C1 segment of cervical spinal cord (tissue), 14 donors: ENCODE results near the gene PHF5A.
"Not testable (repeated sequence)": the region's sequence is repeated elsewhere in the genome, so short reads cannot be mapped to it uniquely, and the experiment has no call there.

Experiments used
- DNase-seq, 14 donors: peaks; one replicate each; lab custom pipeline; 2025; lab: John Stamatoyannopoulos, UW

PHF5A gene

DNA sequence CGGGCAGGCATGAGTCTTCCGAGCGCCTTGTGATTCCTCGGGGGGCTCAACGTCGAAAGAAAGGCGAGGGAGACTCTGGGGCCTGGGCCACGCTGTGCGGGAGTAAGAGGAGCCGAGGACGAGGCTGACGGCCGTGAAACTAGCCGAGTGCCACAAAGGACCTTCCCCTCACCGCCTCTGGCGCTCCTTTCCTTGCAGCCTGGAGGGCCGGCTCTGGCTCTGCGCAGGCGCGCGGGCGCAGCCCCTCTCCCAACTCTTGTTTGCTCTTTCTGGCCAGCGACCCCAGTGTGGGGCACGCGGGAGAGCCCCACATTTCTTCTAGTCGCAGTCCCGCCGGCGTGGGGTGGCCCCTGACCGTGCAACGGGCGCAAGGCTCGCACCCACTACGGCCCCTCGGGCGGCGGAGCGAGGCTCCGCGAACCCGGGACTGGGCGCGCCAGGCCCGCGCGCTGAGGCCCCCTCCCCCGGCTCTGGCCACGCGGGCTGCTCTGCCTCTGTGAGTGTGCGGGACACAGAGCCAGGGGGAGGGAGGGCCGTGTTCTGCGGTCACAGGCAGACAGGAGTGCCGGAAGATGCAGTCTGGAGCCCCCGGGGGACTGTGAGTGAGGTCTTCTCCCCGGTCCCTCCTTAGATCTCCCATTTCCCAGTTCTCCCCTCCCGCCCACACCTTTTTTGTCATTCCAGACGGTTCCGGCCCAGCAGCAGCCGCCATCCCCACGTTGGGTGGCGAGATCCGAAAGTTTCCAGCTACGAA is 20.9 kb downstream of the PHF5A start:
- peak in 12 of 14 donors; percentile 61 to 89 (median 76) for DNase-seq

DNA sequence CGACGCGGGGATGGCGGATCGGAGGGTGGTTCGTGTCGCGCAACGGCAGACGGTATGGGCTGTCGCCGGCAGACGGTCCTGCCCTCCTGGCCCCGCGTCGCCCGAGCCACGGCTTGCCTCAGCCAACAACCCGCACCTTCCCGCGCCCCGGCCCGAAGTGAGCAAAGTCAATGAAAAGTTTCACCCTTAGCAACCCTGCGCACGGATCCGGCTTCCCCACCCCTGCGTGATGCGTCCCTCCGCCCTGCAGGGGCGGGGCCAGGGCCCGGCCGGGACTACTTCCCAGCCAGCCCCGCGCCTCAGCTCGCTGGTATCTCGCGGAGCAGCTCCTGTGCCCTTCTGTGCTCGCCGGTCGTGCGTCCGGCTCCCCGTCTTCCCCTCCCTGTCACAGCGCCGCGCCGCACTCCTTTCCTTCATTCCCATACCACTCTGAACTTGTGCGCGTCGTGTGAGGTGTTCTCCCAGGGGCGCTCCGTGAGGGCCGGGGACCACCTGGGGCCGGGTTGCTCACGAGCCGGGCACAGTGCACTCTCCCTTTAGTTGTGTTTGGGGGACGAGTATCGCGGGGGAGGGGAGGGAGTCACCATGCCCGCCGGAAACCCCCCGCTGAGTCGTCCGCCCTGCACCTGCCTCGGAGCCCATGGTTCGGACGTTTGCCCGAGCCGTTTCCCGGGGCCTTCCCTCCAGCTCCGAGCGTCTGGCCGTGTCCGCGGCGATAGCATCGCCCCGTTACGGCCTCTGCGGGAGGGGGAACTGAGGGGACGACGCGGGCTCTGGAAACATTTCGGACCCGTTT is 21.7 kb downstream of the PHF5A start, which contains the start of gene TOB2:
TSS of gene TOB2 (minus strand) at position 163 of the 796 bp plus-strand sequence. CDS start 9,456 bp downstream, outside the sequence.
- DNase-seq: peak; percentile 78 to 97 (median 94)

DNA sequence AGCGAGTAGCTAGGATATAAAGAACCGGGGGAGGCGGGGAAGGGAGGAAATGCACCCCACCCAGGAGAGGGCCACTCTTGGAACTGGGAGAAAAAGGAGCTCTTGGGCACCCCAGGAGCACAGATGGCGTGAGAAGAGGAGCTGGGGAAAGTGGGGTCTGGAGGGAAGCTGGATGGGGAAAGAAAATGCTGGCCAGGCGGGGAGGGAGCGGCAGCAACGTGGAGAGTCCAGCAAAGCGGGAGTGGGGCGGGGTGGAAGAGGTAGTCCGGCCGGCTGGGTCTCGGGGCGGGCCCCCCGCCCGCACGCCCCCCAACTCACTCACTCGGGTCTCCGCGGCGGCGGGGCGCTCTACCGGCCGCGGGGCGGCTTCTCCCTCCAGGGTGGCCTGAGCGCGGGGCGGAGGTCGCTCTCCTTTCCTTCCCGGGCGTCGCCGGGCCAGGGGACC is 22.4 kb downstream of the PHF5A start:
- peak in 2 of 14 donors; percentile 42 to 66 for DNase-seq

DNA sequence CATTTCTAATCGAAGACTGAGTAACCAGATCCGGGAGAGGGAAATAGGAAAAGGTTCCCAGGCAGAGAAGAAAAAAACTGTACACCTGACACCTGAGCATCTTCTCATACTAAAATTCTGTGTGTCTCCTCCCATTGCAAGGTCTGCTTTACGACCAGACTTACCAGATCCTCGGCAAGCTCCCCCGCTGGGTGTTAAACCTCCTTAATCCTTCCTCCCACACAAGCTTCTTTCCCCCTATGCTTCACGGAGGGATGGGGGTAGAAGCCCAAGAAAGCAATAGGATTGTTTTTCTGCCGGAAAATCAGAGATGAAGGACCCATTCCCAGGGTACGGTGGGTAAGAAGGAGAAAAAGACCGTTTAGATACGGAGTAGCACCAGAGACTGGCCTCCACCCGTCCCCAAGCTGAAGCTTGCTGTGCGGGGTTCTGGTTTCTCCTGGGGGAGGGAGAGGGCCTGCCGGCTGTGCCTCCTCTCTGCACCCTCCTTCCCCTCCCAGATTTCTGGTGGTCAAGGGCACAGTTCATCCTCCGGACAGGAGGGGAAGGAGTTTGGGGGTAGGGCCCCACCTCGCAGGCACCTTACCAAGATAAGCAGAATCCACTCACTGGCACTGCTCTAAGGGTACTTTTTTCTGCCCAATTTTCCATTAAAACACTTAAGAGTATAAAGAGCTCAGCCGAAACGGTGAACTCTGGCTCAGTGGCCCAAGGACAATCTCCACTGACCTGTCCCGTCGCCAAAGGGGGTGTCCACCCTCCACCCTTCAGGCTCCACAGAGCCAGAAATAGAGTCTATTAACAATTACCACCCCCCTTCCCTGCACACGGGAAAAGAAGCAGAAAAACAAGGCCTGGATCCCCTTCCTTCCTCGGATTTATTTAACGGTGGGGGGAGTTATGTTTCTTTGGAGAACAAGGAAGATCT is 23.1 kb downstream of the PHF5A start:
- peak in 6 of 14 donors; percentile 31 to 68 (median 48) for DNase-seq

DNA sequence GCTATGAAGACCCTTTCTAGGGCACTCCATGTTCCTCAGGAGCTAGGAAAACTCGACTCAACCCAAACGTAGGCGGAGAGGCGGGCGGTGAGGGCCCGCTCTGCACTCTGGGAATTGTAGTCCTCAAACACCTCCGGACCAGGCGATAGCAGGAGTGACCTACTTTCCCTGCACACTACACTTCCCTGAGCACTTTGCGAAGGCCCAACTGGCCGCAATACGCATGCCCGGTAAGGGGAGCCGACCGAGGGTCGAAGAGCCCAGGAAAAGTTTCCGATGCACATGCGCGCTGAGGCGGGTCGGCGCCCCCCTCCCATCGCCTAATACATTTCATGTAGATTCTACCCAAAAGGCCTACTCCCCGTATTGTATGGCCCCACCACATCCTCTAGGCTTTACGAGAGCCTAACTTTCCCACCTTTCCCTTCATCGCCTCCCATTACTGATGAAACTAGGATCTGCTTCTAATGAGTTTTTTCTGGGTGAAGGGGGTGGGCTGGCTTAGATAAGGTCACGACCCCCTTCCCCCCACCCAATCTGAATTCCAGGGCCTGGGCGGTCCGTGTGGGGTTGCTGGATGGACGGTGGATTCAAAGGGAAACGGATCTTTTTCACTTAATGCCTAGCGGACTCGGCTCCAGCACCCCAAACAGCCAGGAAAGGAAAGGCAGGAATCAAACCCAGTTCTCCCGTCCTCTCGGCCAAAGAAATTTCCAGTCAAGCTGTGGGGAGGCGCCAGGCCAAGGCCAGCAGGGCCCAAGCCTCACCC is 23.9 kb downstream of the PHF5A start:
- peak in 13 of 14 donors; percentile 42 to 92 (median 83) for DNase-seq

DNA sequence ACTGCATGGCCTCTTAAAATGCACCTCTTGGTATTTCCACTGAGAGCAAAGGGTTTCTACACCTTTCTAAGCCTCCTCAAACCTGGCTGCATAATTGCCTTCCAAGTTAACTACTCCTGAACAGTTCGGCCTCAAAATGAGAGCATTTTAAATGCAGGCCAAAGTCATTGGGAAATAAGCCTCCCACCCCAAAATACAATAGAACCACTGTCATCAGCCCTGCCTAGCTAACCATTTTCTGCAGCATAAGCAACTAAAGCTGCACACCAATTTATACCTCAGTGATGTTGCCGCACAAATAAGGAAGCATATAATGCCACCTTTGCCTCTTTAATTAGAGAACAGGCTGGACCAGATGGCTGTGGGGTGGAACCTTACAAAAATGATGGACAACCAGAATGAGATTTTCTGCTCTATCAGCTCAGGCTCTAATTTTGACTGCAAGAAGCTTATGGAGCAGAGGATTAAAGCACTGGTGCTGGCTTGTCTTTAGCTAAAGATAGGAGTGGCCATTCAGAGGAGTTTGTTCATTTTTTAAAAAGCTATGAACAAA is 26.2 kb downstream of the PHF5A start:
- DNase-seq: peak in 2 of 14 donors; percentile 4 to 90

DNA sequence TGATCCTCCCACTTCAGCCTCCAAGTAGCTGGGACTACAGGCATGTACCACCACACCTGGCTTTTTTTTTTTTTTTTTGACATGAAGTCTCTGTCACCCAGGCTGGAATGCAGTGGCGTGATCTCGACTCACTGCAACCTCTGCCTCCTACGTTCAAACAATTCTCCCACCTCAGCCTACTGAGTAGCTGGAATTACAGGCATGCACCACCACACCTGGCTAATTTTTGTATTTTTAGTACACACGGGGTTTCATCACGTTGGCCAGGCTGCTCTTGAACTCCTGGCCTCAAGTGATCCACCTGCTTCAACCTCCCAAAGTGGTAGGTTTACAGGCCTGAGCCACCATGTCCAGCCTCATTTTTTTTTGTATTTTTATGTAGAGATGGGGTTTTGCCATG is 28.0 kb downstream of the PHF5A start:
- DNase-seq: not testable (repeated sequence)

DNA sequence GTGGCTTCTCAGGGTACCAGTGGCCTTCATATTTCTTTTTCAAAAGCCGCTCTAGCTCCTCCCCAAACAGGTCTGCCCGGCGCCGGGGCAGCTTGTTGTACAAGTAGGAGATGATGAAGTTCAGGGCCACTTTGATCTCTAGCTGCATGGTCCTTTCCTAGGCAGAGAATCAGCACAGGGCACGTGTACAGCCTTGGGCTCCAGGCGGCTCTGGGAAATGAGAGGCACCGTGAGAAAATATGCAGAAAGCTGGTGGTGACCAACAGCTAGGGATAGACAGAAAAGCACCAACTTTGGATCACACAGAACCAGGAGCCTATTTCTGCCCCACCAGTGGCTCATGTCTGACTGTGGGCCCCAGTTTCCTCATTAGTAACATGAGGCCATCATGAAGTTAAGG is 31.3 kb downstream of the PHF5A start:
- DNase-seq: no peak

DNA sequence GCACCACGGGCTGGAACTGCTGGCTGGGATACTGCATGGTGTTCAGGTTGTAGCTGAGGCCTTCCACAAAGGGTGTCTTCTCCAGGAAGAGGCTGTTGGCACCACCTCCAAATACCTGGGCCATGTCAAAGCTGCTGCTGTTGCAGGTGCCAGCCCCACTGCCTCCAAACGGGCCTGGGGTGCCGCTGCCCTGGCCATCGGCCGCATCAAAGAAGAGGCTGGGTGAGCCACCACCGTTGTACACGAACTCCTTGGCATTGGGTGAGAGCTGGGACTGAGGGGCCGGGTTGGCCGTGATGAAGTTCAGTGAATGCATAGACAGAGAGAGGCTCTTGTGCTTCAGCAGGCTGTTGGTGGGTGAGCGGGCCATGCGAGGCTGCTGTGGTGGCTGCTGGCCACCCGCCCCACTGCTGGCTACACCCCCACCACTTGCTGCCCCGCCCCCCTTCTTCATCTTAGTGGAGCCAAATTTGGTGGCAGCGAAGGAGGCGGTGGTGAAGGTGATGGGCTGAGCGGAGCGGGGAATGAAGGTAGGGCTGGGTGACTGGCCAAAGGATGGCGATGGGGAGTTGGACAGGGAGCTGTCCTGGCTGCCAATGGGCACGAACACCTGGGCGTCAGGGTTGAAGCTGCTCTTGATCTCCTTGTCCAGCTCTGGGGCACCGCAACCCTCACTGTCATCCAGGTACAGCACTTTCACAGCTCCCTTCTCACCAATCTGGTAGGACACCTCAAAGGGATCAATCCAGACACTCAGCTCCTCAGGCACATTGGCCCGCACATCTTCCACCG is 32.0 kb downstream of the PHF5A start:
- DNase-seq: no peak

DNA sequence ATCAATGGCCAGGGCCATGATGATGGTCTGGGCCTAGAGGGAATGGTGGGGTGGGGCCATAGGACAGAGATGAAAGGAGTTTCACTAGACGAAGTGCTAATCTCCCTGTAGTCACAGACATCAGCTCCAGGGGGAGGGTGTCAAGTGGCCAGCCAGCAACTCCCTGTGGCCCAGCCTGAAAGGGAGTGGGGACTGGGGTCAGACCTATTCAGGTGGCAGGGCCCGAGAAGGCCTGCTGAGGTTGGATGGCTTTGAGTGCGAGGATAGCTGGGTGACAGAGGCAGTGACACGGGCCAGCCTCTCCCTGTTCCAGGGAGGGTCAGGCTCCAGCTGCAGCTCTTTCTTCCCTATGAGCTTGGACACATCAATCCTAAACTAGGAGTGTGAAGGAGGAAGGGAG is 32.9 kb downstream of the PHF5A start:
- DNase-seq: no peak

DNA sequence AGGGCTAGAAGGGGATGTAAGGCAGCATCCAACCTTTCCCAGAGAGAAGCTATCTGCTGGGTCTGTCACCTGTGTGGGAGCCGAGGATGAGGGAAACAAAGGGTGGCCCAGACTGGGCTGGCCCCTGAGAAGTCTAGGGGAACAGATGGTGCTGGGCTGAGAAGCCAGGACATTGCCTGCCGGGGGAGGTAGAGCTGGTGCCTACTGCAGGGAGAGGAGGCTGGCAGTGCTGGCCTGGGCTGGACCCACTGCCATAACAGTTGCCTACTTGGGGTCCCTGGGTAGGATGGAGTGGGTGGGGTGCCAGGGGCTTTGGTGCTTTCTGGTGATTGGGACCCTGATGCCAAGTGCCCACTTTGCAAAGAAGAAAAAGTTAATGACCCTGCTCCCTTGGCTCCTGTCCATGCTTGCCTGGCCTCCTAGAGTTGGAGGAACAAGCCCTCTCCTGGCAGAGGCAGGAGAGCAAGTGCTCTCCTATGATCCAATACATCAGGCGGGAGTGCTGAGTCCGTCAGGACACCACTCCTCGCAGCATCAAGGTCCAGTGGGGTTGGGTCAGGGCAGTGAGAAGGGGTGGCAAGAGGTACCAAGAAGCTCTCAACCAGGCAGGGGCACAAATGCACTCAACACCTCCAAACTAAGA is 34.0 kb downstream of the PHF5A start:
- DNase-seq: peak in 5 of 14 donors; percentile 8 to 92 (median 20)

DNA sequence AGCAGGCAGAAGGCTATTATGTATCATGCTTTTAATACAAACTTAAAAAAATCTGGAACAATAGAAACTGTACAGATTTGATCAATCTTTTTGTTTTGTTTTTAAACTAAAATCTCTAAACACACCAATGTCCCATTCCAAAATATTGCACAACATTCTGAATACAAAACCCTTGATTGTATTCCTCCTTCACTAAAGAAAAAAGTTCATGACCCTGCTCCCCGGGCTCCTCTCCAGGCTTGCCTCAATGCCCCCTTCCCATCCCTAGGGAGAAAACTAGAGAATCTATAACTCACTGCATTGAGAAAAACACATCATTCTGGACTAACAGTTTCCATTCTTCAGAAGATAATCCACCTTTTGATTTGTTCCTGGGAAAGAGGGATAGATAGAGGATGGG is 35.0 kb downstream of the PHF5A start:
- DNase-seq: not testable (repeated sequence)

DNA sequence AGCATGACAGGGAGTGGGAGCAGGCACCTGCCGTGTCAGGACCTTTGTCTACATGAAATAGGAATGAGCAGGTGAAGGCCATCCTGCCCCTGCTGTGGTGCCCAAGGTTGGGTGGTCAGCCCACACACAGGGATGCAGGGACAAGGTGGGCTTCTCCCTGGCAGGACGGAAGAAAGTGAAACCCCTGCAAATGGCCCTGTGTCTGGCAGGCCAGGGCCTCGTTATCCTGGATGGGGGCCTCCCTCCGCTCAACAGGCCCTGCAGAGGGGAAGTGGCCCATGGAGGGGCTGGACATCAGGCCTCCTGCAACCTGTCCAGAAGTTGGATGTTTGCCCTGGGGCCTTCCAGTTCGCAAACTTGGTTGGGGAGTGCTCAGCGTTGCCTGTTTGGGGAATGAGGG is 36.8 kb downstream of the PHF5A start:
- DNase-seq: no peak

DNA sequence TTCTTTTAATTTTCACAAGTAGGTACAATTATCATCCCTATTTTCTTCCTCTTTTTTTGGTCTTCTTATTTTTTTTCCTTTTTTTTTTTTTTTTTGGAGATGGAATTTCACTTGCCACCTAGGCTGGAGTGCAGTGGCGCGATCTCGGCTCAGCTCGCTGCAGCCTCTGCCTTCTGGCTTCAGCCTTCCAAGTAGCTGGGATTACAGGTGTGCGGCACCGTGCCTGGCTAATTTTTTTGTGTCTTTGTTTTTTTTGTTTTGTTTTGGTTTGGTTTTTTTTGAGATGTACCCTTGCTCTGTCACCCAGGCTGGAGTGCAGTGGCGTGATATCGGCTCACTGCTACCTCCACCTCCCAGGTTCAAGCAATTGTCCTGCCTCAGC is 38.5 kb downstream of the PHF5A start:
- DNase-seq: no peak

DNA sequence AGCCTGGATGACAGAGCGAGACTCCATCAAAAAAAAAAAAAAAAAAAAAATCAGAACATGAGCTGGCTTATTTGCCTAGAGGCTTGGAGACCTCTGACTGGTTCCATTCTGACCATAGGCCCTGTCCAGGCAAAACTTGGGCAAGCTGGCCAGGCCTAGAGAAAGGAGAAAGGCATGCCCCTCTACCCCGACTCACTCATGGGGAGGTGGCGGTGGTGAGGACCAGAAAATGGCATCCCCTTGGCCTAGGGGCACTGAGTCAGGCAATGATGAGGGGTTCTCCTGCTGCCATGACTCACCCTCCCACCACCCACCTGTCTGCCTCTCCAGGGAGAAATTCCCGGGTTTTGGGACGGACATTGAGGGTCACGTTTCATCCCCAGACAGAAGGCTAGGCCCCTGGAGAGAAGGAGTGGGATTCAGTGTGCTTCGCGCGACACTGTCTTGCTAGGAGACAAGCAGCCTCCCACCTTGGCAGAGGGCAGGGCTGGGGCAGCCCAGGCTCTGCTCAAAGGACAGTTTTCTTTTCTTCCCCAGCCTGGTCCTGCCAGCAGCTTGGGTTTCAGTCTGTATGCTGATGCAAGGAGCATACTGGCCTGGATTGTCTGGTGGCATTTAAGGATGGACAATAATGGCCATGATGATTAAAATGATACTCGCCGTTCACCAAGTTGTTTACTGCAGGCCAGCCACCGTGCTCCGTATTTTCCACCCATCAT is 39.1 kb downstream of the PHF5A start:
- DNase-seq: peak in 5 of 14 donors; percentile 32 to 69 (median 43)

DNA sequence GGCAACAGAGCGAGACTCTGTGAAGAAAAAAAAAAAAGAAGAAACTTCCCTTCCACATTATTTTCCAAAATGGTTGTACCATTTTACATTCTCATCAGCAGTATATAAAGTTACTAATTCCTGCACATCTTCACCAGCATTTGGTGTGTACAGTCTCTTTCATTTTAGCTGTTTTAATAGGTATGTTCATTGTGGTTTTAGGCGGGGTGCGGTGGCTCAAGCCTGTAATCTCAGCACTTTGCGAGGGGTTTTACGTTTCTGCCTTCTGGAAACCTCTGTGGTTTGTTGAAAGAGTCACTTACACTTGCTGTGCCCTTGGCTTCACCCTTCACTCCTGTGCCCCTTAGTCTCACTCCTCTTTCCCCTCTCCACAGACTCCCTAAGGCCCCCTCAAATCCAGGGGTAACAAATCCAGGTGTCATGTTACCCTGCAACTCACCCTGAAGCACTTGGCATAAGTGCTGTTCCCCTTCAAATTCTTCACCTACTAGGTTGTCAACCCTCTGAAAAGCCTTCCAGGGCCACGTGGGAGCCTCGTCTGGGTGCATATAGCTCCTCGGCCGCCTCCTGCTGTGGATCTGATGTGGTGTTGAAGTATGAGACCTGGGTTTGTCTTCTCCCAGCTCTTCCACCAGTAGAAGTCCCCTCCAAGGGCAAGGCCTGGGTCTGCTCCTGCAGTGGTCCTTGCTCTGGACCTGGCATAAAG is 42.7 kb downstream of the PHF5A start:
- no peak for DNase-seq

DNA sequence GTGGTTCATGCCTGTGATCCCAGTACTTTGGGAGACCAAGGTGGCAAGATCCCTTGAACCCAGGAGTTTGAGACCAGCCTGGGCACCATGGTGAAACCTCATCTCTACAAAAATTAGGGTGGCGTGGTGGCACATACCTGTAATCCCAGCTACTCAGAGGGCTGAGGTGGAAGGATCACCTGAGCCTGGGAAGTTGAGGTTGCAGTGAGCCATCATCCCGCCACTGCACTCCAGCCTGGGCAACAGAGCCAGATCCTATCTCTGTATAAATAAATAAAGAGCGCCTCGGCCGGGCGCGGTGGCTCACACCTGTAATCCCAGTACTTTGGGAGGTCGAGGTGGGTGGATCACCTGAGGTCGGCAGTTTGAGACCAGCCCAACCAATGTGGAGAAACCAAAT is 49.8 kb downstream of the PHF5A start:
- no peak for DNase-seq
